ENCODE measurements around the gene CCDC152.

Gene CCDC152

DNA sequence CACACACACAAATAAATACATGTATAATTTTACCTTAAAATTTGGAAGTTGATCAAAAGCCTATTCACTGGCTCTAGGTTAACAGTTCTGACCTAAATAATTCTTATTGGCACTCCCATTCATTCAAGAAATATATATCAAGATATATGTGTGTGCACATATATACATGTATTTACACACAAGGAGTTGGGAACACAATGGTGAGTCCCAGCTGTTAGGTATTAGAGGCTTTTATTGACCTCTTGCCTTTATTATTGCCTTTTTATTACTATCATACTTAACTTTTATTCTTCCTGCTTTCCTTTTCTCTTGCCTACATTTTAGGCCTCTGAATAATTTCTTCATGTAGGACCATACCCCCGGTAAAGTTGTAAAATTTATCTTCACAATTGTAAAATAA lies 25.0 kb downstream of the CCDC152 start:
- Histone ChIP-seq H3K4me3 (ENCODE audit: low read depth, low read length) (no peak overlapping the region), H3K27ac (no peak overlapping the region), H3K36me3 (replicated peaks) (no peaks in the 10 kb centered on the region), H3K27me3 (replicated peaks) (no peaks in the 10 kb centered on the region)
- DNase-seq, result no peak
- TF ChIP-seq, protein P1, sequence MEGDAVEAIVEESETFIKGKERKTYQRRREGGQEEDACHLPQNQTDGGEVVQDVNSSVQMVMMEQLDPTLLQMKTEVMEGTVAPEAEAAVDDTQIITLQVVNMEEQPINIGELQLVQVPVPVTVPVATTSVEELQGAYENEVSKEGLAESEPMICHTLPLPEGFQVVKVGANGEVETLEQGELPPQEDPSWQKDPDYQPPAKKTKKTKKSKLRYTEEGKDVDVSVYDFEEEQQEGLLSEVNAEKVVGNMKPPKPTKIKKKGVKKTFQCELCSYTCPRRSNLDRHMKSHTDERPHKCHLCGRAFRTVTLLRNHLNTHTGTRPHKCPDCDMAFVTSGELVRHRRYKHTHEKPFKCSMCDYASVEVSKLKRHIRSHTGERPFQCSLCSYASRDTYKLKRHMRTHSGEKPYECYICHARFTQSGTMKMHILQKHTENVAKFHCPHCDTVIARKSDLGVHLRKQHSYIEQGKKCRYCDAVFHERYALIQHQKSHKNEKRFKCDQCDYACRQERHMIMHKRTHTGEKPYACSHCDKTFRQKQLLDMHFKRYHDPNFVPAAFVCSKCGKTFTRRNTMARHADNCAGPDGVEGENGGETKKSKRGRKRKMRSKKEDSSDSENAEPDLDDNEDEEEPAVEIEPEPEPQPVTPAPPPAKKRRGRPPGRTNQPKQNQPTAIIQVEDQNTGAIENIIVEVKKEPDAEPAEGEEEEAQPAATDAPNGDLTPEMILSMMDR (IDR thresholded peaks at IDR 0.05; ENCODE audit: low read depth, low read length, missing control alignments), result no peak
- in situ Hi-C loops (cut with HindIII; ENCODE audit: low pct_ligation_motif_present, low sequenced_read_pairs), result no loop called here

DNA sequence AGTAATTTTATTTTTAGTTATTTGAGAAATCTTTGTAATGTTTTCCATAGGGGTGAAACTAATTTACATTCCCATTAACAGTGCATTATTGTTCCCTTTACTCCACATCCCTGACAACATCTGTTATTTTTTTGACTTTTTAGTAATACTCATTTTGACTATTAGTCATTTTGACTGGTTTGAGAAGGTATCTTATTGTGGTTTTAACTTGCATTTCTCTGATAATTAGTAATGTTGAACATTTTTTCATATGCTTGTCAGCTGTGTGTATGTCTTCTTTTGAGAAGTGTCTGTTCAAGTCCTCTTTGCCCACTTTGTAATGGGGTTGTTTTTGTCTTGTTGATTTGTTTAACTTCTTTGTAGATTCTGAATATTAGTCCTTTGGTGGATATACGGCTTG lies 27.5 kb downstream of the CCDC152 start:
- H3K4me3 ChIP-seq (ENCODE audit: low read depth, low read length), result no peak overlapping the region
- no peaks in the 10 kb centered on the region for H3K36me3 ChIP-seq (replicated peaks)
- H3K27me3 ChIP-seq (replicated peaks), result no peaks in the 10 kb centered on the region
- H3K27ac ChIP-seq, result no peak overlapping the region
- TF ChIP-seq, protein P1 (IDR thresholded peaks at IDR 0.05; ENCODE audit: low read depth, low read length, missing control alignments), result no peak
- in situ Hi-C loops (cut with HindIII; ENCODE audit: low pct_ligation_motif_present, low sequenced_read_pairs), result no loop called here
- no peak for DNase-seq

DNA sequence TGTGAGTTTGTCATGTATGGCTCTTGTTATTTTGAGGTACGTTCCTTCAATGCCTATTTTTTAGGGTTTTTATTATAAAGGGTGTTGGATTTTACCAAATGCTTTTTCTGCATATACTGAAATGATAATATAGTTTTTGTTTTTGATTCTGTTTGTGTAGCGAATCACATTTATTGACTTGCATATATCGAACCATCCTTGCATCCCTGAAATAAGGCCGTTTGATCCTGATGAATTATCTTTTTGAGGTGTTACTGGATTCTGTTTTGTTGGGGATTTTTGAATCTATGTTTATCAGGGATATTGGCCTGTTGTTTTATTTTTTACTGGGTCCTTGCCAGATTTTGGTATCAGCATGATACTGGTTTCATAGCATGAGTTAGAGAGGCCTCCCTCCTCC lies 29.1 kb downstream of the CCDC152 start:
- in situ Hi-C loops (cut with HindIII; ENCODE audit: low pct_ligation_motif_present, low sequenced_read_pairs), result no loop called here

DNA sequence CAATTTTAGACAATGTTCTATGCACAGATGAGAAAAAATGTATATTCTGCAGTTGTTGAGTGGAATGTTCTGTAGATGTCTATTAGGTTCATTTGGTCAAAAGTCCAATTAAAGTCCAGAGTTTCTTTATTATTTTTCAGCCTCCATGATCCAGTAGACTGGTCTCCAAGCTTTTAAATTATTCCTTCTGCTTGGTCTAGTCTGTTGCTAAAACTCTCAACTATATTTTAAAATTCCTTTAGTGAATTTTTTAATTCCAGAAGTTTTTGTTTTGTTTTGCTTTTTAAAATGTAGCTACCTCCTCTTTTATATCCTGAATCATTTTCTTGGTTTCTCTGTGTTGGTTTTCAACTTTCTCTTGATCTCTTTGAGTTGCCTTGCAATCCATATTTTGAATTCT lies 30.5 kb downstream of the CCDC152 start:
- in situ Hi-C loops (cut with HindIII; ENCODE audit: low pct_ligation_motif_present, low sequenced_read_pairs), result no loop called here
- DNase-seq, result no peak
- Histone ChIP-seq H3K27ac (no peak overlapping the region), H3K4me3 (ENCODE audit: low read depth, low read length) (no peak overlapping the region), H3K36me3 (replicated peaks) (no peaks in the 10 kb centered on the region), H3K27me3 (replicated peaks) (no peaks in the 10 kb centered on the region)
- TF ChIP-seq, protein P1 (IDR thresholded peaks at IDR 0.05; ENCODE audit: low read depth, low read length, missing control alignments), result no peak

More for the DNA sequence above, 29.1 kb downstream of the CCDC152 start:
- Histone ChIP-seq H3K36me3 (replicated peaks) (no peaks in the 10 kb centered on the region), H3K27me3 (replicated peaks) (no peaks in the 10 kb centered on the region), H3K27ac (no peak overlapping the region), H3K4me3 (ENCODE audit: low read depth, low read length) (no peak overlapping the region)
- TF ChIP-seq, protein P1 (IDR thresholded peaks at IDR 0.05; ENCODE audit: low read depth, low read length, missing control alignments), result no peak
- no peak for DNase-seq

DNA sequence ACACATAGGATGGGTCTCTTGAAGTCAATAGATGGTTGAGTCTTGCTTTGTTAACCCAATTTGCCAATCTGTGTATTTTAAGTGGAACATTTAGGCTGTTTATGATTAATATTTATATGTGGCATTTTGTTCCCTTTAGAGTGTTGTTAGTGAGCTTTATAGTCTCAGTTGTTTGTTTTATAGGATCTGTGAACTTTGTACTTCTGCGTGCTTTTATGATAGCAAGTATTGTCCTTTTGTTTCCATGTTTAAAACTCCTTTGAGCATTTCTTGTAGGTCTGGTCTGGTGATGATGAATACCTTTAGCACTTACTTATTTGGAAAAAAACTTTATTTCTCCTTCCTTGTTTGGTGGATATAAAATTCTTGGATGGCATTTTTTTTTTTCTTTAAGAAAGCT lies 31.2 kb downstream of the CCDC152 start:
- in situ Hi-C loops (cut with HindIII; ENCODE audit: low pct_ligation_motif_present, low sequenced_read_pairs), result no loop called here
- TF ChIP-seq, protein P1 (IDR thresholded peaks at IDR 0.05; ENCODE audit: low read depth, low read length, missing control alignments), result no peak
- no peak overlapping the region for H3K27ac ChIP-seq
- DNase-seq, result no peak
- H3K36me3 ChIP-seq (replicated peaks), result no peaks in the 10 kb centered on the region
- no peaks in the 10 kb centered on the region for H3K27me3 ChIP-seq (replicated peaks)
- no peak overlapping the region for H3K4me3 ChIP-seq (ENCODE audit: low read depth, low read length)

DNA sequence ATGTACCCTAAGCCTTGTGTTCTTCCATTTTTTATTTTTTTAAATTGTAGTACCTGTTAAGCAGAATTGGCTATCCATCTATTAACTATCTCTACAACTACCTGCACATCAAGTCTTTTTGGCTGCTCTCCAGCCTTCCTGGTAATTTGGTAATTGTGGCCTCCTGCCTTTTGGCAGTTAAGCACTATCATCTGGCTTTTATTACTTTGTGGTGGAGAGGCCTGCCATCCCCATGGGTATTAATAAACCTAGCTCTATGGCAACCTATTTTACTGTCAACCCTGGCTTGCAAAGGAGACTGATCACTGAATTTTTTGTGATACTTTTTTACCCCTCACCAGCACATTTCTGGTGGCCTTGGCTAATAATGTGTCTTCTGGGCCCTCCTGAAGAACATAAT lies 34.5 kb downstream of the CCDC152 start:
- Histone ChIP-seq H3K36me3 (replicated peaks) (no peaks in the 10 kb centered on the region), H3K27me3 (replicated peaks) (no peaks in the 10 kb centered on the region), H3K27ac (no peak overlapping the region), H3K4me3 (ENCODE audit: low read depth, low read length) (no peak overlapping the region)
- in situ Hi-C loops (cut with HindIII; ENCODE audit: low pct_ligation_motif_present, low sequenced_read_pairs), result no loop called here
- TF ChIP-seq, protein P1 (IDR thresholded peaks at IDR 0.05; ENCODE audit: low read depth, low read length, missing control alignments), result no peak
- DNase-seq, result no peak

Data from brain microvascular endothelial cell (primary cell).